OCI-LY1 (cell line): ENCODE measurements around the gene ADAM11.

Experiments
- H2AFZ ChIP-seq: fragments of 200-600 bp; sonication (generic), shearing (Covaris generic); 2 replicates; pipeline ENCODE4 v1.6.0; 2014; ENCODE audit warnings: antibody characterized with exemption, mild to moderate bottlenecking, low read length
- H3F3A ChIP-seq: fragments of 200-600 bp; sonication (generic), shearing (Covaris generic); 2 replicates; pipeline ENCODE4 v1.6.0; 2014; ENCODE audit warnings: mild to moderate bottlenecking, antibody characterized with exemption, low read length, moderate library complexity; ENCODE audit not compliant: insufficient read depth
- H3K27ac ChIP-seq: fragments of 200-600 bp; sonication (generic); 2 replicates; pipeline ENCODE4 v1.5.1; 2014; ENCODE audit warnings: low read length, mixed run types, mild to moderate bottlenecking, low read depth; ENCODE audit not compliant: poor library complexity, severe bottlenecking
- H3K27me3 ChIP-seq: fragments of 200-600 bp; sonication (generic); 2 replicates; pipeline ENCODE4 v1.6.0; 2014; ENCODE audit warnings: antibody characterized with exemption, mild to moderate bottlenecking, low read length, moderate library complexity; ENCODE audit not compliant: insufficient read depth
- H3K36me3 ChIP-seq: fragments of 200-600 bp; sonication (generic); 2 replicates; pipeline ENCODE4 v1.6.1; 2014; ENCODE audit warnings: mild to moderate bottlenecking, antibody characterized with exemption, low read length, moderate library complexity, mixed read lengths; ENCODE audit not compliant: insufficient read depth
- H3K4me1 ChIP-seq: fragments of 200-600 bp; sonication (generic); 2 replicates; pipeline ENCODE4 v1.5.1; 2014; ENCODE audit warnings: mild to moderate bottlenecking, low read length, moderate library complexity; ENCODE audit not compliant: insufficient read depth, severe bottlenecking
- H3K4me2 ChIP-seq: fragments of 200-600 bp; sonication (generic), shearing (Covaris generic); 2 replicates; pipeline ENCODE4 v1.6.1; 2014; ENCODE audit warnings: low read length
- H3K4me3 ChIP-seq: fragments of 200-600 bp; sonication (generic); 2 replicates; pipeline ENCODE4 v1.5.1; 2014; ENCODE audit warnings: low read length, low read depth, mild to moderate bottlenecking, mixed read lengths; ENCODE audit not compliant: poor library complexity, severe bottlenecking
- H3K79me2 ChIP-seq: fragments of 200-600 bp; shearing (Covaris generic); 2 replicates; pipeline ENCODE4 v1.6.1; 2016; ENCODE audit warnings: mixed run types, low read length, mixed read lengths; ENCODE audit not compliant: insufficient read depth
- H3K9ac ChIP-seq: fragments of 200-600 bp; sonication (generic), shearing (Covaris generic); 2 replicates; pipeline ENCODE4 v1.6.1; 2014; ENCODE audit warnings: mild to moderate bottlenecking, low read length, mixed read lengths
- H3K9me2 ChIP-seq: fragments of 200-600 bp; sonication (generic), shearing (Covaris generic); 2 replicates; pipeline ENCODE4 v1.6.1; 2014; ENCODE audit warnings: low read depth, mild to moderate bottlenecking, low read length, mixed read lengths
- H3K9me3 ChIP-seq: fragments of 200-600 bp; shearing (Covaris generic); 2 replicates; pipeline ENCODE4 v1.6.1; 2014; ENCODE audit warnings: low read length, mixed read lengths
- H4K20me1 ChIP-seq: fragments of 200-600 bp; sonication (generic), shearing (Covaris generic); 2 replicates; pipeline ENCODE4 v1.6.0; 2016; ENCODE audit warnings: mild to moderate bottlenecking, low read length; ENCODE audit not compliant: insufficient read depth
- EZH2 ChIP-seq: fragments of 200-600 bp; sonication (generic), shearing (Covaris generic); IDR thresholded peaks from 2 replicates; pipeline ENCODE4 v1.8.0; 2017; ENCODE audit warnings: borderline replicate concordance, mixed run types, mild to moderate bottlenecking, antibody characterized with exemption, low read length, moderate library complexity, mixed read lengths
- TF ChIP-seq, protein P1 (sequence below): fragments of 200-600 bp; sonication (generic), shearing (Covaris generic); IDR thresholded peaks from 2 replicates; pipeline ENCODE4 v1.5.1; 2017; ENCODE audit warnings: mild to moderate bottlenecking, antibody characterized with exemption, low read length, moderate library complexity, mixed read lengths

Gene ADAM11

DNA sequence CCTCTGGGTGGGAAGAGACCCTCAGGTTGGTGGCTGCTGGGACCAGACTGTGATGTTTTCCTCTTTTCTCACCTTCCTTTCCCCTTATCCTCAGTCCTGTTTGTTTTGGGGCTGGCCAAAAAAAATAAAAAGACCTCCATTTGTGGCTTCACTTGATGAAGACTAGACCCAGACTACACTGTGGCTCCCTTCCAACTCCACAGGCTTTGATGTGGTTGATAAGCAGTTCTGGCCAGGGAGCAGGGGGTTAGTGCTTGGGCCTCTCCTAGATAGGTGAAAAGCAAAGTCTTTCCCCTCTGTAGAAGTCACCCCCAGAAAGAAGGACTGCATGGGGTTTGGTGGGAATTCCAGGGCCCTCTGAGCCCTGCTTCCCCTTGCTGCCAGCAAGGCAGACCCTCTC, 11.2 kb upstream of the ADAM11 start:
- no peak overlapping the region for H2AFZ ChIP-seq
- H3K4me3 ChIP-seq, result no peak overlapping the region
- no peak overlapping the region for H3K4me2 ChIP-seq
- no peaks in the 10 kb centered on the region for H3K4me1 ChIP-seq
- H3K27me3 ChIP-seq, result no peaks in the 10 kb centered on the region
- peaks cover 25% of the 10 kb centered on the region for H3K36me3 ChIP-seq
- no peaks in the 10 kb centered on the region for H3K9me2 ChIP-seq
- H3K9me3 ChIP-seq, result no peaks in the 10 kb centered on the region
- H3K9ac ChIP-seq, result no peak overlapping the region
- no peaks in the 10 kb centered on the region for H3K79me2 ChIP-seq
- no peak overlapping the region for H3K27ac ChIP-seq
- H3F3A ChIP-seq, result no peaks in the 10 kb centered on the region
- TF ChIP-seq, protein P1, sequence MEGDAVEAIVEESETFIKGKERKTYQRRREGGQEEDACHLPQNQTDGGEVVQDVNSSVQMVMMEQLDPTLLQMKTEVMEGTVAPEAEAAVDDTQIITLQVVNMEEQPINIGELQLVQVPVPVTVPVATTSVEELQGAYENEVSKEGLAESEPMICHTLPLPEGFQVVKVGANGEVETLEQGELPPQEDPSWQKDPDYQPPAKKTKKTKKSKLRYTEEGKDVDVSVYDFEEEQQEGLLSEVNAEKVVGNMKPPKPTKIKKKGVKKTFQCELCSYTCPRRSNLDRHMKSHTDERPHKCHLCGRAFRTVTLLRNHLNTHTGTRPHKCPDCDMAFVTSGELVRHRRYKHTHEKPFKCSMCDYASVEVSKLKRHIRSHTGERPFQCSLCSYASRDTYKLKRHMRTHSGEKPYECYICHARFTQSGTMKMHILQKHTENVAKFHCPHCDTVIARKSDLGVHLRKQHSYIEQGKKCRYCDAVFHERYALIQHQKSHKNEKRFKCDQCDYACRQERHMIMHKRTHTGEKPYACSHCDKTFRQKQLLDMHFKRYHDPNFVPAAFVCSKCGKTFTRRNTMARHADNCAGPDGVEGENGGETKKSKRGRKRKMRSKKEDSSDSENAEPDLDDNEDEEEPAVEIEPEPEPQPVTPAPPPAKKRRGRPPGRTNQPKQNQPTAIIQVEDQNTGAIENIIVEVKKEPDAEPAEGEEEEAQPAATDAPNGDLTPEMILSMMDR, result no peak
- TF ChIP-seq EZH2, result no peak
- no peaks in the 10 kb centered on the region for H4K20me1 ChIP-seq

- Histone ChIP-seq H3K9ac (no peak overlapping the region), H3K4me2 (no peak overlapping the region), H3K27ac (no peak overlapping the region), H3K36me3 (peaks cover 25% of the 10 kb centered on the region), H3K9me2 (no peaks in the 10 kb centered on the region), H3K9me3 (no peaks in the 10 kb centered on the region), H3K4me1 (no peaks in the 10 kb centered on the region), H3K4me3 (no peak overlapping the region), H4K20me1 (no peaks in the 10 kb centered on the region), H2AFZ (no peak overlapping the region), H3K79me2 (no peaks in the 10 kb centered on the region), H3K27me3 (no peaks in the 10 kb centered on the region), H3F3A (no peaks in the 10 kb centered on the region)
- TF ChIP-seq, protein P1, result no peak
- no peak for TF ChIP-seq EZH2
Observed at GRCh38 chr17:44749076-44749979, 9.5 kb upstream of the ADAM11 start.

GRCh38 chr17:44749980-44750318, 8.8 kb upstream of the ADAM11 start:
- no peaks in the 10 kb centered on the region for H3K9me3 ChIP-seq
- H3K27ac ChIP-seq, result no peak overlapping the region
- H3K36me3 ChIP-seq, result peaks cover 25% of the 10 kb centered on the region
- H3K27me3 ChIP-seq, result no peaks in the 10 kb centered on the region
- TF ChIP-seq EZH2, result no peak
- TF ChIP-seq, protein P1, result no peak
- H3K9me2 ChIP-seq, result no peaks in the 10 kb centered on the region
- H3K79me2 ChIP-seq, result no peaks in the 10 kb centered on the region
- no peaks in the 10 kb centered on the region for H3K4me1 ChIP-seq
- no peaks in the 10 kb centered on the region for H3F3A ChIP-seq
- no peak overlapping the region for H3K9ac ChIP-seq
- no peaks in the 10 kb centered on the region for H4K20me1 ChIP-seq
- no peak overlapping the region for H2AFZ ChIP-seq
- no peak overlapping the region for H3K4me2 ChIP-seq
- no peak overlapping the region for H3K4me3 ChIP-seq
